WTC11 (cell line): Measurements from ENCODE around the gene CD3E. TPM values are rescaled to one million over a fixed set of nuclear protein-coding genes. Genes with fewer than 3 reads are reported as not detected.

Source experiments
- ATAC-seq: fragments of 200-7000 bp; cut with Tn5 transposase; 2 replicates; pipeline ENCODE4 v1.10.0; 2021; ENCODE audit warnings: mild to moderate bottlenecking, moderate library complexity
- CTCF ChIA-PET: fragments of 300-600 bp; sonication (Branson Sonifier 250); formaldehyde crosslinking; loops from one replicate; lab custom pipeline; 2021; ENCODE audit warnings: antibody characterized with exemption; lab: Charles Lee
- POLR2A ChIA-PET: fragments of 350-600 bp; sonication (Branson Sonifier 250); formaldehyde crosslinking; loops from one replicate; lab custom pipeline; 2021; ENCODE audit warnings: antibody characterized with exemption; lab: Charles Lee
- DNase-seq: peaks from one replicate; pipeline ENCODE4 v3.0.0; 2021; ENCODE audit warnings: low spot score
- H3K27ac Mint-ChIP-seq: 2 replicates; pipeline ENCODE4 v1.8.0; 2021; ENCODE audit warnings: mixed read lengths
- H3K27me3 Mint-ChIP-seq: 2 replicates; pipeline ENCODE4 v1.8.0; 2021; ENCODE audit warnings: low read depth, mild to moderate bottlenecking, moderate library complexity, mixed read lengths
- H3K36me3 Mint-ChIP-seq: 2 replicates; pipeline ENCODE4 v1.8.0; 2021; ENCODE audit warnings: mixed read lengths
- H3K4me1 Mint-ChIP-seq: 2 replicates; pipeline ENCODE4 v1.8.0; 2022; ENCODE audit warnings: mixed read lengths
- H3K4me3 Mint-ChIP-seq: 2 replicates; pipeline ENCODE4 v1.8.0; 2021; ENCODE audit warnings: mild to moderate bottlenecking, moderate library complexity, mixed read lengths
- H3K9me3 Mint-ChIP-seq: 2 replicates; pipeline ENCODE4 v1.8.0; 2021; ENCODE audit warnings: mixed read lengths
- ATF2 ChIP-seq: sonication (generic); formaldehyde crosslinking; IDR thresholded peaks from 2 replicates; pipeline ENCODE4 v1.8.1; 2022; ENCODE audit warnings: low read depth, missing genetic modification reagents, borderline replicate concordance
- EMX1 ChIP-seq: fragments of 250-450 bp; sonication (Bioruptor Pico); IDR thresholded peaks from 2 replicates; pipeline ENCODE4 v1.8.0; 2021; ENCODE audit warnings: mild to moderate bottlenecking
- FOXJ3 ChIP-seq: sonication (generic); formaldehyde crosslinking; IDR thresholded peaks from 2 replicates; pipeline ENCODE4 v1.9.0; 2021; ENCODE audit warnings: missing genetic modification reagents, mild to moderate bottlenecking, borderline replicate concordance
- JAZF1 ChIP-seq: fragments of 250-450 bp; sonication (Bioruptor Pico); IDR thresholded peaks from 2 replicates; pipeline ENCODE4 v1.9.0; 2021; ENCODE audit warnings: moderate library complexity, mild to moderate bottlenecking, inconsistent platforms
- MXD4 ChIP-seq: fragments of 250-450 bp; sonication (Bioruptor Pico); IDR thresholded peaks from 2 replicates; pipeline ENCODE4 v1.8.0; 2021; ENCODE audit warnings: mild to moderate bottlenecking, moderate library complexity, borderline replicate concordance
- NR1H2 ChIP-seq: sonication (generic); formaldehyde crosslinking; IDR thresholded peaks from 2 replicates; pipeline ENCODE4 v1.9.0; 2021; ENCODE audit warnings: mild to moderate bottlenecking, moderate library complexity, missing genetic modification reagents
- SMAD4 ChIP-seq: sonication (generic); formaldehyde crosslinking; IDR thresholded peaks from 2 replicates; pipeline ENCODE4 v1.8.0; 2022; ENCODE audit warnings: mild to moderate bottlenecking, missing genetic modification reagents
- SOX15 ChIP-seq: fragments of 250-450 bp; sonication (Bioruptor Pico); IDR thresholded peaks from 2 replicates; pipeline ENCODE4 v1.9.0; 2021; ENCODE audit warnings: mild to moderate bottlenecking
- SP1 ChIP-seq: sonication (generic); formaldehyde crosslinking; conservative IDR thresholded peaks from 2 replicates; pipeline ENCODE4 v1.8.1; 2022; ENCODE audit warnings: missing genetic modification reagents
- ZMAT4 ChIP-seq: fragments of 250-450 bp; sonication (Bioruptor Pico); IDR thresholded peaks from 2 replicates; pipeline ENCODE4 v1.9.0; 2021; ENCODE audit warnings: mild to moderate bottlenecking
- ZNF121 ChIP-seq: sonication (generic); formaldehyde crosslinking; IDR thresholded peaks from 2 replicates; pipeline ENCODE4 v1.8.0; 2023; ENCODE audit warnings: missing genetic modification reagents
- ZNF396 ChIP-seq: fragments of 250-450 bp; sonication (Bioruptor Pico); IDR thresholded peaks from 2 replicates; pipeline ENCODE4 v1.8.0; 2021; ENCODE audit warnings: mild to moderate bottlenecking, moderate library complexity, borderline replicate concordance
- total RNA-seq: library from RNA; stranded (reverse); gene quantifications from 3 replicates; pipeline ENCODE4 v1.2.3, GENCODE V29; 2021
- TF ChIP-seq, protein P1 (sequence below): sonication (generic); formaldehyde crosslinking; IDR thresholded peaks from 2 replicates; pipeline ENCODE4 v1.8.0; 2023; ENCODE audit warnings: missing genetic modification reagents, mild to moderate bottlenecking, borderline replicate concordance
- TF ChIP-seq, protein P2 (sequence below): sonication (generic); formaldehyde crosslinking; IDR thresholded peaks from 2 replicates; pipeline ENCODE4 v1.8.1; 2023; ENCODE audit warnings: mild to moderate bottlenecking, missing genetic modification reagents
- TF ChIP-seq, protein P3 (sequence below): sonication (generic); formaldehyde crosslinking; IDR thresholded peaks from 2 replicates; pipeline ENCODE4 v1.8.0; 2022; ENCODE audit warnings: mild to moderate bottlenecking, missing genetic modification reagents

The CD3E gene
- total RNA-seq, 1 experiment from 2014 or later: 1.0 TPM

DNA sequence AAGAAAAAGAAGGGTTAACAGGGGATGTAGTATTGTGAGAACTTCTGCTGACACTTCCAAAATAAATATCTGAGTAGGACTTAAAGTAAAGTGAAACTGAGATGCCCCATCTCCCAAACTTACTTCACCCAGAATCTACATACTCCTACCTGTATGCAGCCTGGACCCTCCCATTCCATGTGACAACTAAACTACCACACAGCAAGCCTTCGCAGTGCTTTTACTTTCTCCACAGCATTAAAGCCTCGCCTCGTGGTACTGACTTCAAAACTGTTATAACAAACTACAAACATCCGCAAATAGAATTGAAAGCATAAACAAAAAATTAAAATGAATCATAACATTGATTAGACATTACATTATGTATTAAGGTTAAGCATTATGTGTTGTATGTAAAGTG, 41.4 kb upstream of the CD3E start:
- DNase-seq (no peak), ATAC-seq (no peak)
- Mint-ChIP-seq H3K27me3 (peaks cover 88% of the 10 kb centered on the region), H3K36me3 (no peaks in the 10 kb centered on the region), H3K4me3 (no peak overlapping the region), H3K27ac (no peak overlapping the region), H3K4me1 (peaks cover 35% of the 10 kb centered on the region), H3K9me3 (peaks cover 9% of the 10 kb centered on the region)
- POLR2A ChIA-PET: no interaction called here
- CTCF ChIA-PET: interaction anchor here (1.5 kb wide), 1 partner anchor 65 kb away, joined by 15 read pairs; no protein-coding TSS in a partner anchor
- TF ChIP-seq MXD4 (no peak), FOXJ3 (CRISPR knock-in tag) (no peak), ZMAT4 (CRISPR knock-in tag) (no peak), SMAD4 (CRISPR knock-in tag) (no peak), ZNF396 (CRISPR knock-in tag) (no peak), EMX1 (CRISPR knock-in tag) (no peak), ATF2 (no peak), JAZF1 (CRISPR knock-in tag) (no peak), ZNF121 (CRISPR knock-in tag) (no peak), SOX15 (CRISPR knock-in tag) (no peak), NR1H2 (CRISPR knock-in tag) (no peak)
- TF ChIP-seq, protein P1, sequence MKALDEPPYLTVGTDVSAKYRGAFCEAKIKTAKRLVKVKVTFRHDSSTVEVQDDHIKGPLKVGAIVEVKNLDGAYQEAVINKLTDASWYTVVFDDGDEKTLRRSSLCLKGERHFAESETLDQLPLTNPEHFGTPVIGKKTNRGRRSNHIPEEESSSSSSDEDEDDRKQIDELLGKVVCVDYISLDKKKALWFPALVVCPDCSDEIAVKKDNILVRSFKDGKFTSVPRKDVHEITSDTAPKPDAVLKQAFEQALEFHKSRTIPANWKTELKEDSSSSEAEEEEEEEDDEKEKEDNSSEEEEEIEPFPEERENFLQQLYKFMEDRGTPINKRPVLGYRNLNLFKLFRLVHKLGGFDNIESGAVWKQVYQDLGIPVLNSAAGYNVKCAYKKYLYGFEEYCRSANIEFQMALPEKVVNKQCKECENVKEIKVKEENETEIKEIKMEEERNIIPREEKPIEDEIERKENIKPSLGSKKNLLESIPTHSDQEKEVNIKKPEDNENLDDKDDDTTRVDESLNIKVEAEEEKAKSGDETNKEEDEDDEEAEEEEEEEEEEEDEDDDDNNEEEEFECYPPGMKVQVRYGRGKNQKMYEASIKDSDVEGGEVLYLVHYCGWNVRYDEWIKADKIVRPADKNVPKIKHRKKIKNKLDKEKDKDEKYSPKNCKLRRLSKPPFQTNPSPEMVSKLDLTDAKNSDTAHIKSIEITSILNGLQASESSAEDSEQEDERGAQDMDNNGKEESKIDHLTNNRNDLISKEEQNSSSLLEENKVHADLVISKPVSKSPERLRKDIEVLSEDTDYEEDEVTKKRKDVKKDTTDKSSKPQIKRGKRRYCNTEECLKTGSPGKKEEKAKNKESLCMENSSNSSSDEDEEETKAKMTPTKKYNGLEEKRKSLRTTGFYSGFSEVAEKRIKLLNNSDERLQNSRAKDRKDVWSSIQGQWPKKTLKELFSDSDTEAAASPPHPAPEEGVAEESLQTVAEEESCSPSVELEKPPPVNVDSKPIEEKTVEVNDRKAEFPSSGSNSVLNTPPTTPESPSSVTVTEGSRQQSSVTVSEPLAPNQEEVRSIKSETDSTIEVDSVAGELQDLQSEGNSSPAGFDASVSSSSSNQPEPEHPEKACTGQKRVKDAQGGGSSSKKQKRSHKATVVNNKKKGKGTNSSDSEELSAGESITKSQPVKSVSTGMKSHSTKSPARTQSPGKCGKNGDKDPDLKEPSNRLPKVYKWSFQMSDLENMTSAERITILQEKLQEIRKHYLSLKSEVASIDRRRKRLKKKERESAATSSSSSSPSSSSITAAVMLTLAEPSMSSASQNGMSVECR: no peak
- TF ChIP-seq, protein P2, sequence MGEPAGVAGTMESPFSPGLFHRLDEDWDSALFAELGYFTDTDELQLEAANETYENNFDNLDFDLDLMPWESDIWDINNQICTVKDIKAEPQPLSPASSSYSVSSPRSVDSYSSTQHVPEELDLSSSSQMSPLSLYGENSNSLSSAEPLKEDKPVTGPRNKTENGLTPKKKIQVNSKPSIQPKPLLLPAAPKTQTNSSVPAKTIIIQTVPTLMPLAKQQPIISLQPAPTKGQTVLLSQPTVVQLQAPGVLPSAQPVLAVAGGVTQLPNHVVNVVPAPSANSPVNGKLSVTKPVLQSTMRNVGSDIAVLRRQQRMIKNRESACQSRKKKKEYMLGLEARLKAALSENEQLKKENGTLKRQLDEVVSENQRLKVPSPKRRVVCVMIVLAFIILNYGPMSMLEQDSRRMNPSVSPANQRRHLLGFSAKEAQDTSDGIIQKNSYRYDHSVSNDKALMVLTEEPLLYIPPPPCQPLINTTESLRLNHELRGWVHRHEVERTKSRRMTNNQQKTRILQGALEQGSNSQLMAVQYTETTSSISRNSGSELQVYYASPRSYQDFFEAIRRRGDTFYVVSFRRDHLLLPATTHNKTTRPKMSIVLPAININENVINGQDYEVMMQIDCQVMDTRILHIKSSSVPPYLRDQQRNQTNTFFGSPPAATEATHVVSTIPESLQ (CRISPR knock-in tag): no peak

DNA sequence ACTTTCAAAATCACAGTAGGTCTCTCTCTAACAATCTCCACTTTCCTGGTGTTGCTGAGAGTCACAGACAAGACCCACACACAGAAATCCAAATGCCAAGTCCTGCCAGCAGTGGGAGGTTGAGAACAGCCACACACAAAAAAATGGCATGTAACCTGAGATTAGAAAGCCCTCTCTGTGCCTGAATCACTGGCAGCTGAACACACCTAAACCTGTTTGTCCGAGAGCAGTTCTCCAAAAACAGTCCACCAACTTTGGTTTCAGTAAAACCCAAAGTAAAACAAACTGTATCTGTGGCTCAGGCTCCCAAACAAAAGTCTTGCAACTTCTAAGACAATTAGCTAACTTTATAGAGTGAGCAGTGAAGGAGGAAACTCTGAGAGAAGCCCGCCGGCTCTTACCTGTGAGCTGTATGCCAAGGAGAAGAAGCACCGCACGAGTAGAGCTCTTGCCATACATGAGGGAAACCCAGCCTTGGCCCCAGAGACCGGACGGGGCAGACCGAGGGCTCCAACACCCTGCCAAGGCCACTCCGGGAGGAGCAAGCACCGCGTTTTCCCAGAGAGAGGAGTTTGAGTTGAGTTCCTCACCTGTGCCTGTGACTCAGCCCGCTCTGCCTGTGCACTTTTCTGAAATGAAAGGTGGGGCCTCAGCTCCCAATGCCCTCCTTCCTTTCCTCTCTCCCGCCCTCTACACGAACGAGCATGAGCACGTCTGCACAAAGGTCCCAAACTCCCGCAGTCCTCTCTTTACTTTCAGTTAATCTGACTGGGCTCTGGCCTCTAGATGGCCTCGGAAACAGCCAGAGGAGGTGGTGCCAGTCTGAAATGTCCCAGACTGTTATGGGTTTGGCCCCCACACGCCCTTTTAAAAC, 40.6 kb upstream of the CD3E start, which contains the start of gene MPZL2:
Gene MPZL2, minus strand, starts transcription at position 603 of the 874 bp plus-strand sequence. Its CDS starts 144 bp downstream, at position 459.
- no peaks in the 10 kb centered on the region for H3K36me3 Mint-ChIP-seq
- ATAC-seq (peak; percentile 85), DNase-seq (peak; percentile 42)
- TF ChIP-seq, protein P3, sequence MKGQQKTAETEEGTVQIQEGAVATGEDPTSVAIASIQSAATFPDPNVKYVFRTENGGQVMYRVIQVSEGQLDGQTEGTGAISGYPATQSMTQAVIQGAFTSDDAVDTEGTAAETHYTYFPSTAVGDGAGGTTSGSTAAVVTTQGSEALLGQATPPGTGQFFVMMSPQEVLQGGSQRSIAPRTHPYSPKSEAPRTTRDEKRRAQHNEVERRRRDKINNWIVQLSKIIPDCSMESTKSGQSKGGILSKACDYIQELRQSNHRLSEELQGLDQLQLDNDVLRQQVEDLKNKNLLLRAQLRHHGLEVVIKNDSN (CRISPR knock-in tag): no peak
- 0 out of 2 replicates have a peak, but pooled peaks have one; percentile 34 for TF ChIP-seq SP1 (CRISPR knock-in tag)
- peak within 1 kb of the TSS; percentile 67 for H3K4me3 Mint-ChIP-seq
- H3K9me3 Mint-ChIP-seq: peaks cover 5% of the 10 kb centered on the region
- ChIA-PET POLR2A (no interaction called here), CTCF (interaction anchor here (0.6 to 2.2 kb wide), 7 partner anchors 13 to 92 kb away, joined by 3 to 15 read pairs (median 6); no protein-coding TSS in a partner anchor)
- H3K27ac Mint-ChIP-seq: no peak within 1 kb of the TSS
- H3K4me1 Mint-ChIP-seq: peaks cover 35% of the 10 kb centered on the region
- H3K27me3 Mint-ChIP-seq: peaks cover 93% of the 10 kb centered on the region
